GM12878 (cell line): ENCODE results near the gene NOD1. TPM values are rescaled to one million over a fixed set of nuclear protein-coding genes. Genes with fewer than 3 reads are reported as not detected.

Experiments
- ATAC-seq: fragments of 200-7000 bp; cut with Tn5 transposase; 3 replicates; pipeline ENCODE4 v1.9.1; 2020; ENCODE audit warnings: mild to moderate bottlenecking, moderate library complexity
- BruUV-seq: library from RNA; stranded (reverse); fragments of 400-500 nt; replicated peaks from 2 replicates; lab custom pipeline; 2021; lab: Mats Ljungman, UMichigan
- CTCF ChIA-PET: fragments of 300-600 bp; sonication (Branson Sonifier 250); formaldehyde crosslinking; extraction: SDS; loops from one replicate; lab custom pipeline; 2021; ENCODE audit warnings: inconsistent platforms; lab: Yijun Ruan, JAX
- POLR2A ChIA-PET: fragments of 350-600 bp; formaldehyde crosslinking; extraction: SDS; loops from one replicate; lab custom pipeline; 2021; ENCODE audit warnings: inconsistent platforms; lab: Charles Lee
- RAD21 ChIA-PET: fragments of 300-600 bp; sonication (Branson Sonifier 250); formaldehyde crosslinking; loops from one replicate; lab custom pipeline; 2023; ENCODE audit warnings: antibody characterized with exemption; ENCODE audit not compliant: unreplicated experiment; lab: Charles Lee
- SMC1A ChIA-PET: fragments of 300-600 bp; sonication (Branson Sonifier 250); formaldehyde crosslinking; loops from one replicate; lab custom pipeline; 2023; ENCODE audit not compliant: unreplicated experiment, uncharacterized antibody; lab: Charles Lee
- DNase-seq: peaks from one replicate; pipeline ENCODE4 v3.0.0-alpha.2; 2011; ENCODE audit warnings: low read depth, low spot score
- FAIRE-seq: peaks from 3 replicates; lab custom pipeline; 2011; peaks lifted over from hg19 to GRCh38; lab: Jason Lieb, UNC
- H2AFZ ChIP-seq: 2 replicates; pipeline ENCODE4 v1.6.0; 2011; ENCODE audit warnings: low read depth, low read length, control low read depth; ENCODE audit not compliant: control insufficient read depth
- H3K27ac ChIP-seq: 2 replicates; pipeline ENCODE4 v1.5.1; 2011; ENCODE audit warnings: control low read depth; ENCODE audit not compliant: control insufficient read depth, insufficient read depth
- H3K27me3 ChIP-seq, 2 experiments: replicated peaks in 1 of 2; 2 replicates each; pipeline versions ENCODE4 v1.6.0 to v1.6.1; 2011; ENCODE audit warnings: low read length in 1 of 2; ENCODE audit not compliant: control insufficient read depth in 2 of 2, insufficient read depth in 2 of 2
- H3K36me3 ChIP-seq, 2 experiments: 2 replicates each; pipeline ENCODE4 v1.5.1; 2011; ENCODE audit warnings: low read length in 1 of 2; ENCODE audit not compliant: control insufficient read depth in 2 of 2, insufficient read depth in 2 of 2
- H3K4me1 ChIP-seq: 2 replicates; pipeline ENCODE4 v1.6.1; 2011; ENCODE audit warnings: mild to moderate bottlenecking, low read length, moderate library complexity, mixed read lengths; ENCODE audit not compliant: control insufficient read depth, insufficient read depth
- H3K4me2 ChIP-seq: 2 replicates; pipeline ENCODE4 v1.6.0; 2011; ENCODE audit warnings: control low read depth; ENCODE audit not compliant: control insufficient read depth, insufficient read depth
- H3K4me3 ChIP-seq: fragments of 200-600 bp; sonication (generic); 2 replicates; pipeline ENCODE4 v1.5.1; 2016
- H3K79me2 ChIP-seq: 2 replicates; pipeline ENCODE4 v1.6.0; 2011; ENCODE audit warnings: low read length; ENCODE audit not compliant: control insufficient read depth, insufficient read depth
- H3K9ac ChIP-seq: 2 replicates; pipeline ENCODE4 v1.8.0; 2011; ENCODE audit warnings: low read length, control low read depth, mixed read lengths; ENCODE audit not compliant: control insufficient read depth, insufficient read depth
- H3K9me3 ChIP-seq: replicated peaks from 3 replicates; pipeline ENCODE4 v1.5.1; 2011; ENCODE audit warnings: mild to moderate bottlenecking, low read length; ENCODE audit not compliant: control insufficient read depth, insufficient read depth
- H4K20me1 ChIP-seq: 2 replicates; pipeline ENCODE4 v1.6.0; 2011; ENCODE audit not compliant: control insufficient read depth, insufficient read depth
- FOXK2 ChIP-seq: fragments of 450-650 bp; IDR thresholded peaks from 2 replicates; pipeline ENCODE4 v1.6.1; 2017; ENCODE audit warnings: mild to moderate bottlenecking, moderate library complexity
- IKZF2 ChIP-seq, 2 experiments: fragments of 450-650 bp; IDR thresholded peaks; 2 replicates each; pipeline ENCODE4 v1.6.1; 2017; ENCODE audit warnings: mild to moderate bottlenecking in 2 of 2, moderate library complexity in 2 of 2
- MYB ChIP-seq: fragments of 150-350 bp; IDR thresholded peaks from 2 replicates; pipeline ENCODE4 v1.6.1; 2014; ENCODE audit warnings: mild to moderate bottlenecking, low read depth, low read length, borderline replicate concordance
- NFIC ChIP-seq: IDR thresholded peaks from 2 replicates; pipeline ENCODE4 v1.6.1; 2012; ENCODE audit warnings: low read depth, mild to moderate bottlenecking, inconsistent platforms, low read length, moderate library complexity
- RUNX3 ChIP-seq: IDR thresholded peaks from 2 replicates; pipeline ENCODE4 v1.6.1; 2012; ENCODE audit warnings: low read length, inconsistent platforms
- TBL1XR1 ChIP-seq: IDR thresholded peaks from 2 replicates; pipeline ENCODE4 v1.6.1; 2012; ENCODE audit warnings: low read depth, low read length, improper control_type of control experiment
- ZNF622 ChIP-seq: fragments of 450-650 bp; IDR thresholded peaks from 2 replicates; pipeline ENCODE4 v1.6.1; 2017; ENCODE audit warnings: mild to moderate bottlenecking, inconsistent platforms
- WGBS: methylation state at CpG from one replicate; pipeline ENCODE4 v1.1.6; 2016; ENCODE audit warnings: low lambda C conversion rate; ENCODE audit not compliant: insufficient replicate concordance, insufficient coverage; ENCODE audit errors: missing lambda C conversion rate; 5-methylcytosine and 5-hydroxymethylcytosine counted together
- in situ Hi-C: fragments of 300-500 bp; cut with MboI; formaldehyde crosslinking; loops from 9 replicates; pipeline ENCODE4 v1.14.3; 2018; ENCODE audit warnings: mixed read lengths
- intact Hi-C: fragments of 100-400 bp; cut with micrococcal nuclease; formaldehyde crosslinking; loops from one replicate; pipeline ENCODE4 v1.14.2; 2022; ENCODE audit not compliant: unreplicated experiment
- polyA plus RNA-seq, 11 experiments: library from polyadenylated mRNA; depleted of rRNA in 4 of 11; unstranded in 6 of 11; stranded (reverse) in 5 of 11; fragments of >200 nt; fragmentation: Nextera tagmentation in 4 of 11; fragmentation: Illumina TruSeq in 1 of 11; extraction: Ambion mirVana in 4 of 11; extraction: Trizol in 1 of 11; gene quantifications; 1 replicate in 1 of 11; 2 replicates in 10 of 11; pipeline versions ENCODE4 v1.2.1 to v1.2.3, GENCODE V29; 2011 to 2016; ENCODE audit warnings: inconsistent platforms in 2 of 11, missing spikeins in 2 of 11, low read depth in 1 of 11
- total RNA-seq, 4 experiments: library from RNA; depleted of rRNA in 3 of 4; stranded (reverse); fragments of >200 nt in 3 of 4; fragmentation: Illumina TruSeq in 1 of 4; extraction: Trizol in 1 of 4; gene quantifications; 2 replicates each; pipeline versions ENCODE4 v1.2.1 to v1.2.3, GENCODE V29; 2013 to 2021
- TF ChIP-seq, protein P1 (sequence below): fragments of 150-350 bp; IDR thresholded peaks from 2 replicates; pipeline ENCODE4 v1.6.1; 2014; ENCODE audit warnings: mild to moderate bottlenecking, low read depth, low read length
- TF ChIP-seq, protein P2 (sequence below): fragments of 450-650 bp; formaldehyde crosslinking; IDR thresholded peaks from 2 replicates; pipeline ENCODE4 v1.4.0; 2022; ENCODE audit warnings: mild to moderate bottlenecking, moderate library complexity
- TF ChIP-seq, protein P3 (sequence below), 3 experiments: IDR thresholded peaks in 2 of 3; conservative IDR thresholded peaks in 1 of 3; 2 replicates each; pipeline ENCODE4 v1.5.1; 2011; ENCODE audit warnings: low read depth in 3 of 3, low read length in 3 of 3, mild to moderate bottlenecking in 3 of 3, control low read depth in 2 of 3, moderate library complexity in 2 of 3, inconsistent platforms in 1 of 3, mixed read lengths in 1 of 3; ENCODE audit not compliant: control insufficient read depth in 2 of 3, insufficient read depth in 1 of 3; ENCODE audit errors: extremely low read depth in 1 of 3

Gene NOD1
- total and polyA plus RNA-seq, 10 of the 15 experiments (the other 5 are each of a cell fraction or from before 2014, with no cell fraction given) = 1.8 to 14.6 (median 8.9) TPM

DNA sequence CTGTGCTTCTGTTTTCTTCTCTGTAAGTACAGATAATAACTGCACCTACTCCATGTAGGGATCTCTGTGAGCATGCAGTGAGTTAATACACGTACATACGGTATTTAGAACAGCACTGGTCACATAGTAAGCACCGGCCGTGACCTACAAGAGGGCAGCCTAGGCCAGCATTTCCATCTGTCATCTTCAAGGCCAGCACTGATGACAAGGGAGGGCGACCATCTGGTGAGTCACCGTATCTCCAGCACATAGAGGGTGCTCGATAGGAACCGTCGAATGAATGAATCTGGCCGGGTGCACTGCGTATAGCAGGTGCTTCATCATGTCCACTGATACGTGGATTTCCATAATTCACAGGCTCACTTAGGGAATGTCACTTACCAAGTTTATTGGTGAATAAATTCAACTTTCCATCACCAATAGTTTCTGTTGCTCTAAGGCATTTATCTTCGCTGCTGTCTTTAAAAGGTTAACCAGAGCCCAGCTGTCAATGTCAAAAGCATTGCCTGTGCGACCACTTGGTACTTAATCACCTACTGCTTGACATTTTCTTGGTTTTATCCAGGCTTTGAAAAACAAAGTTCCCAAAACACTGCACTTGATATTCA, 8.3 kb downstream of the NOD1 start:
- POLR2A ChIA-PET = interaction anchor here (1.1 kb wide), 1 partner anchor 8 kb away, joined by 3 read pairs; the partner anchor contains the start of gene NOD1

More for the DNA sequence above, 8.3 kb downstream of the NOD1 start:
- 96% methylated on average over 14 of the region's 14 CpGs for WGBS
- no peak overlapping the region for H3K9ac ChIP-seq
- CTCF ChIA-PET = no interaction called here
- FAIRE-seq (no peak), DNase-seq (no peak)
- no TSS peak for BruUV-seq
- H2AFZ ChIP-seq = no peak overlapping the region
- 0 out of 4 replicates have a peak, but pooled peaks cover 0 to 6% of the 10 kb centered on the region in 2 experiments for H3K36me3 ChIP-seq
- TF ChIP-seq RUNX3 = no peak
- TF ChIP-seq, protein P1, sequence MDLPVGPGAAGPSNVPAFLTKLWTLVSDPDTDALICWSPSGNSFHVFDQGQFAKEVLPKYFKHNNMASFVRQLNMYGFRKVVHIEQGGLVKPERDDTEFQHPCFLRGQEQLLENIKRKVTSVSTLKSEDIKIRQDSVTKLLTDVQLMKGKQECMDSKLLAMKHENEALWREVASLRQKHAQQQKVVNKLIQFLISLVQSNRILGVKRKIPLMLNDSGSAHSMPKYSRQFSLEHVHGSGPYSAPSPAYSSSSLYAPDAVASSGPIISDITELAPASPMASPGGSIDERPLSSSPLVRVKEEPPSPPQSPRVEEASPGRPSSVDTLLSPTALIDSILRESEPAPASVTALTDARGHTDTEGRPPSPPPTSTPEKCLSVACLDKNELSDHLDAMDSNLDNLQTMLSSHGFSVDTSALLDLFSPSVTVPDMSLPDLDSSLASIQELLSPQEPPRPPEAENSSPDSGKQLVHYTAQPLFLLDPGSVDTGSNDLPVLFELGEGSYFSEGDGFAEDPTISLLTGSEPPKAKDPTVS = no peak
- TF ChIP-seq ZNF622 = no peak
- no peak for TF ChIP-seq FOXK2
- TF ChIP-seq TBL1XR1 = no peak
- TF ChIP-seq, protein P2, sequence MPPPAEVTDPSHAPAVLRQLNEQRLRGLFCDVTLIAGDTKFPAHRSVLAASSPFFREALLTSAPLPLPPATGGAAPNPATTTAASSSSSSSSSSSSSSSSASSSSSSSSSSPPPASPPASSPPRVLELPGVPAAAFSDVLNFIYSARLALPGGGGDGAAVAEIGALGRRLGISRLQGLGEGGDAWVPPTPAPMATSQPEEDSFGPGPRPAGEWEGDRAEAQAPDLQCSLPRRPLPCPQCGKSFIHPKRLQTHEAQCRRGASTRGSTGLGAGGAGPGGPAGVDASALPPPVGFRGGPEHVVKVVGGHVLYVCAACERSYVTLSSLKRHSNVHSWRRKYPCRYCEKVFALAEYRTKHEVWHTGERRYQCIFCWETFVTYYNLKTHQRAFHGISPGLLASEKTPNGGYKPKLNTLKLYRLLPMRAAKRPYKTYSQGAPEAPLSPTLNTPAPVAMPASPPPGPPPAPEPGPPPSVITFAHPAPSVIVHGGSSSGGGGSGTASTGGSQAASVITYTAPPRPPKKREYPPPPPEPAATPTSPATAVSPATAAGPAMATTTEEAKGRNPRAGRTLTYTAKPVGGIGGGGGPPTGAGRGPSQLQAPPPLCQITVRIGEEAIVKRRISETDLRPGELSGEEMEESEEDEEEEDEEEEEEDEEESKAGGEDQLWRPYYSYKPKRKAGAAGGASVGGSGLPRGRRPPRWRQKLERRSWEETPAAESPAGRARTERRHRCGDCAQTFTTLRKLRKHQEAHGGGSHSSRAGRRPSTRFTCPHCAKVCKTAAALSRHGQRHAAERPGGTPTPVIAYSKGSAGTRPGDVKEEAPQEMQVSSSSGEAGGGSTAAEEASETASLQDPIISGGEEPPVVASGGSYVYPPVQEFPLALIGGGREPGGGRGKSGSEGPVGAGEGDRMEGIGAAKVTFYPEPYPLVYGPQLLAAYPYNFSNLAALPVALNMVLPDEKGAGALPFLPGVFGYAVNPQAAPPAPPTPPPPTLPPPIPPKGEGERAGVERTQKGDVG (CRISPR knock-in tag) = no peak
- TF ChIP-seq, protein P3, sequence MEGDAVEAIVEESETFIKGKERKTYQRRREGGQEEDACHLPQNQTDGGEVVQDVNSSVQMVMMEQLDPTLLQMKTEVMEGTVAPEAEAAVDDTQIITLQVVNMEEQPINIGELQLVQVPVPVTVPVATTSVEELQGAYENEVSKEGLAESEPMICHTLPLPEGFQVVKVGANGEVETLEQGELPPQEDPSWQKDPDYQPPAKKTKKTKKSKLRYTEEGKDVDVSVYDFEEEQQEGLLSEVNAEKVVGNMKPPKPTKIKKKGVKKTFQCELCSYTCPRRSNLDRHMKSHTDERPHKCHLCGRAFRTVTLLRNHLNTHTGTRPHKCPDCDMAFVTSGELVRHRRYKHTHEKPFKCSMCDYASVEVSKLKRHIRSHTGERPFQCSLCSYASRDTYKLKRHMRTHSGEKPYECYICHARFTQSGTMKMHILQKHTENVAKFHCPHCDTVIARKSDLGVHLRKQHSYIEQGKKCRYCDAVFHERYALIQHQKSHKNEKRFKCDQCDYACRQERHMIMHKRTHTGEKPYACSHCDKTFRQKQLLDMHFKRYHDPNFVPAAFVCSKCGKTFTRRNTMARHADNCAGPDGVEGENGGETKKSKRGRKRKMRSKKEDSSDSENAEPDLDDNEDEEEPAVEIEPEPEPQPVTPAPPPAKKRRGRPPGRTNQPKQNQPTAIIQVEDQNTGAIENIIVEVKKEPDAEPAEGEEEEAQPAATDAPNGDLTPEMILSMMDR (IDR thresholded peaks at IDR 0.05 in 2 of 3, conservative IDR thresholded peaks at IDR 0.05 in 1 of 3; ENCODE audit: control insufficient read depth in 2 of 3, extremely low read depth in 1 of 3, insufficient read depth in 1 of 3, low read depth in 3 of 3, low read length in 3 of 3) = no peak
- TF ChIP-seq NFIC = no peak
- TF ChIP-seq MYB = no peak
- no peak for TF ChIP-seq IKZF2 (IDR thresholded peaks at IDR 0.05)
- TF ChIP-seq, all 136 proteins: peak for 0
- in situ Hi-C loops = no loop called here
- no peak overlapping the region for H3K4me3 ChIP-seq
- no peak overlapping the region for H3K27ac ChIP-seq
- ChIA-PET SMC1A (no interaction called here), RAD21 (no interaction called here)
- H3K4me1 ChIP-seq = peaks cover 21% of the 10 kb centered on the region
- intact Hi-C loops = no loop called here
- H3K9me3 ChIP-seq = no peaks in the 10 kb centered on the region; the same call in 2 of the 3 replicates
- no peaks in the 10 kb centered on the region for H4K20me1 ChIP-seq
- ATAC-seq = no peak
- peaks cover 8% of the 10 kb centered on the region for H3K79me2 ChIP-seq
- no peak overlapping the region for H3K4me2 ChIP-seq
- H3K27me3 ChIP-seq = no peaks in the 10 kb centered on the region
